8988T (cell line): Measurements from ENCODE around the gene REC114.
"Not testable (repeated sequence)": the region's sequence is repeated elsewhere in the genome, so short reads cannot be mapped to it uniquely, and the experiment has no call there.

Source experiments
- DNase-seq: peaks from one replicate; pipeline ENCODE4 v3.0.0; 2011

REC114 gene

GRCh38 chr15:73442968-73443367 is at the start of gene REC114:
TSS of gene REC114 (plus strand) at chr15:73443164. CDS start at chr15:73443186, 22 bp downstream.
- no peak for DNase-seq

DNA sequence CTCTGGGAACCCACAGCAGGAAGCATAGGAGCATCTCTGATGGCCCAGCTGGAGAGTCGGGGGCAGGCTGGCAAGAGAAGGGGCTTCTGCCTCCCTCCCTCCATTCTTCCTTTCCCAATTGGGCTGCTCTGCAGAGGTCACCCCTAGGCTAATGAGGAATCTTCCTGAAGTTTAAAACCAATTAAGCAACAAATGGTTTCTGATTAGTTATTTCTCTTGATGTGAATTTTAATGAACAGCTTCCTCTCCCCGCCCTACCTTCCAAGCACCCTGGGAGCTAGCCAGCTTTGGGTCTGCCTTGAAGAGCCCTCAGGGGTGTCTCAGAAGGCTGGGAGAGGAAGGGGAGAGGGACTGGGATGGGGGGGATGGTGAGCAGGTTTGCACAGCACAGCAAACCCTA is 49.6 kb upstream of the REC114 start:
- no peak for DNase-seq

DNA sequence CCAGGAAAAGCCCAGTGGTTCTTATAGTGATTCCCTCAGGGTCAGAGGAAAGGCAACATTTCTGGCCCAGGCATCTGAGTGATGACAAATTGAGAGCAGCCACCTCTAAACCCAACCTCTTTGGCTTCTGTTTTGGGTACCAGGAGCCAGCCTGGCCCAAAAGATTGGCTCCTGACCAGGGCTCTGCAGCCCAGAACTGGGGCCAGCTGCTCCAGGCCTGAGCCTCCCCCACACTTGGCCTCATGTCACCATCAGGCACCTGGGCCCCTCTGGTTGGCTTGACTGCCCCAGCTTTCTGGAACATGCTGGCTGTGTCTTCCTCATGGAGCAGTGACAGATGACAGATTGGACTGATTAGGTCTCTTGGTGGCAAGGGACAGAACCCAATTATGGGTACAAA is 48.2 kb upstream of the REC114 start:
- no peak for DNase-seq

- DNase-seq: no peak
Measured at GRCh38 chr15:73395671-73396070, 47.3 kb upstream of the REC114 start.

GRCh38 chr15:73397461-73397860 is 45.5 kb upstream of the REC114 start:
- DNase-seq: no peak

DNA sequence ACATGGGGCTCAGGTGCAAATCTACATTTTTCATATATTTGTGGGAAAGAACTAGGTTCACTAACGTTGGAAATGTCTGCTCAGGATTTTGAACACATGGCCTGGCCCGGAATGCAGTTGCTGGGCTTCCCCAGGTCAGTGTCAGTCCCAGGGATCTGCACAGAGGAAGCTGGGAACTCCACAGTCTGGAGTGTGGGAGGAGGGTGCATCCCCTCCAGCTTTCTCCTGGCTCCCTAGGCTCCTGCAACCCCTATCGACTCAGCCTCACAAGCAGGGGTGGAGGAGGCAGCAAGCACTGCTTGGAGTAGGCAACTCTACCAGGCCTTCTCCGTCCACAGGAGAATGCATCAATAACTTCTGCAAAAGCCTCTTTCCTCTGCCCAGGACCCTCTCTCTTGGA is 44.1 kb upstream of the REC114 start:
- DNase-seq: no peak

DNA sequence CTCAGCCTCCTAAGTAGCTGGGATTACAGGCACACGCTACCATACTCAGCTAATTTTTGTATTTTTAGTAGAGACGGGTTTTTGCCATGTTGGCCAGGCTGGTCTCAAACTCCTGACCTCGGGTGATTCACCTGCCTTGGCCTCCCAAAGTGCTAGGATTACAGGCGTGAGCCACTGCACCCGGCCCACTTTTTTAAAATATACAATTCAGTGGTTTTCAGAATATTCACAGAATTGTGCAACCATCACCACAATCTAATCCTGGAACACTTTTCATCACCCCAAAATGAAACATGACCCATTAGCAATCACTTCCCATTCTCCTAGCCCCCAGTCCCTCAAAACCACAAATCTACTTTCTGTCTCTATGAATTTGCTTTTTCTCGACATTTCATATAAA is 42.7 kb upstream of the REC114 start:
- not testable (repeated sequence) for DNase-seq

GRCh38 chr15:73403171-73403570 is 39.8 kb upstream of the REC114 start:
- no peak for DNase-seq

GRCh38 chr15:73414876-73415275 is 28.1 kb upstream of the REC114 start:
- no peak for DNase-seq

- no peak for DNase-seq
Measured at GRCh38 chr15:73424506-73424905, 18.5 kb upstream of the REC114 start.

DNA sequence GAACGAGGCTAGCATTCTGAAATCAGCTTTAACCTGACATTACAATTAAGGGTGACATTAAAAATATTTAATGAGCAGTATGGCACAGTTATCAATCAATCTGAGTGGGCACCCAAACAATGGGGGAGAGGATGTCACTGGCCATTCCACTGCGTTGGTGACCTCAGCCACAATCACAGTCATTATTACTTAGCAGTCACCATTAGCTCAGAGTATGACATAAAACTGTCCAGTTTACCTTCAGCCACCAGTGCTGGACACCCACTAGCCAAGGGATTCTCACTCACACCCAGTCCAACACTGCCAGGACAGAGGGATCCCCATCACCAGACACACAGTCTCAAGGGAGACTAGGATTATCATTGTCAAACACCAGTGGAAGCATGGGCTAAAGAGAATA is 17.5 kb upstream of the REC114 start:
- DNase-seq: no peak

DNA sequence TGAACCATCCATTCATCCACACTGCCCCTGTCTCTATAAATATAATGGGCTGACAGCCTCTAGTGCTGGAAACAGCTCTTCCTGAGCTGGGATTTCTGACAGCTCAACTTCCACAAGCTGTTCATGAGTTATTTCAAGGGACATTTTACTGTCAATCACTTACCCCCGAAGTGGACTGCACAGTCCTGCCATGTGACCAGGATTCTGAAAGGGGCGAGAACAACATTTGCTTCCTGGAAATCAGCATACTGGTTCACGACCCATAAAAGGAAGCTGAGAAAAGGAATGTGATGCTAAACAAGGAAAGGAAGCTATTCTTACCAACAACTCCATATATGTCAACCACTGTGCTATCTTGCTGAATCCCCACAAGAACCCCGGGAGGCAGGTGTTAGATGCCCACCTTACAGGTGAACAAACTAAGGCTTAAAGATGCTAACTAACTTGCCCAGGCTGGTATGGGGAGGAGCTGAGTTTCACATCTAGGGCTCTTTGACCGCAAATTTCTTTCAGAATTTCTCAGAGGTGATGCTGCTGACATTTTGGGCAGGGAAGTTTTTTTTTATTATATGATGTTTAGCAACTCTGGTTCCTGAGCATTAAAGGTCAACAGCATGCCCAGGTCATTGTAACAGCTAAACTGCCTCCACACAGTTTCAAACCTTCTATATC is 16.5 kb upstream of the REC114 start:
- no peak for DNase-seq

DNA sequence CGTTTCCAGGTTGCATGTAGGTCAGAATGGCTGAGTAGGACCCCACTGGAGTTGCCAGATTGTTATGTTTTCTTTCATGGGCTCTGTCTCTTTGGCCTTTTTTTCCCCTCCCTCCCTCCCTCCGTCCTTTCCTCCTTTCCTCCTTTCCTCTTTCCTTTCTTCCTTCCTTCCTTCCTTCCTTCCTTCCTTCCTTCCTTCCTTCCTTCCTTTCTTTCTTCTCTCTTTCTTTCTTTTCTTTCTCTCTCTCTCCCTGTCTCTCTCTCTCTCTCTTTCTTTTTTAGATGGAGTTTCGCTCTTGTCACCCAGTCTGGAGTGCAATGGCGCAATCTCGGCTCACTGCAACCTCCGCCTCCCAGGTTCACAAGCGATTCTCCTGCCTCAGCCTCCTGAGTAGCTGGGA is 11.6 kb upstream of the REC114 start:
- not testable (repeated sequence) for DNase-seq

DNA sequence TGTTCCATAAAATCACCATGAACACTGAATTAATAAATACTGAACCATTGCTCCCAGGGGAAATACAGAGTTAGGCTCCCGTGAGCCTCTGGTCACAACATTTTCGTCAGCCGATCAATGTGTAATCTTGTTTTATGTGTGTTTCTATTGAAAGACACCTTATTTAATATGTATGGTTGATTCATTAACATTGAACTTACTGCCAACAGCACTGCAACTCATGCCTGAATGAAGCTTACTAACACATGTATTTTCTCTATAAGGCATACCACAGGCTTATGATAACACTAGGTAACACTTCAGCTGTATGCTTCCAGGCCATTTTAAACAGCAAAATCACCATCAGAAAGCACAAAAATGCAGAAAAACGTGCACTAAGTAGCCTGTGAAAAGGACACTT is 9.1 kb upstream of the REC114 start:
- no peak for DNase-seq

- no peak for DNase-seq
Measured at GRCh38 chr15:73436613-73437012, 6.4 kb upstream of the REC114 start.

- DNase-seq: no peak
Measured at GRCh38 chr15:73437543-73438109, 5.3 kb upstream of the REC114 start.

- DNase-seq: no peak
Measured at GRCh38 chr15:73438651-73439050, 4.3 kb upstream of the REC114 start.

GRCh38 chr15:73440571-73440970 is 2.4 kb upstream of the REC114 start:
- DNase-seq: no peak

GRCh38 chr15:73442421-73442820 is 543 bp upstream of the REC114 start:
- no peak for DNase-seq

DNA sequence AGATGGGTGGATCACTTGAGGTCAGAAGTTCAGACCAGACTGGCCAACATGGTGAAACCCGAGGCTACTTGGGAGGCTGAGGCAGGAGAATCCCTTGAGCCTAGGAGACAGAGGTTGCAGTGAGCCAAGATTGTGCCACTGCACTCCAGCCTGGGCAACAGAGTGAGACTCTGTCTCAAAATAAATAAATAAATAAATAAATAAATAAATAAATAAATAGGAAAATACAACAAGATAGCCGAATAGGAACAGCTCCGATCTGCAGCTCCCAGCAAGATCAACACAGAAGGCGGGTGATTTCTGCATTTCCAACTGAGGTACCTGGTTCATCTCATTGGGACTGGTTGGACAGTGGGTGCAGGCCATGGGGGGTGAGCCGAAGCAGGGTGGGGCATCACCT is 4.5 kb downstream of the REC114 start:
- not testable (repeated sequence) for DNase-seq

DNA sequence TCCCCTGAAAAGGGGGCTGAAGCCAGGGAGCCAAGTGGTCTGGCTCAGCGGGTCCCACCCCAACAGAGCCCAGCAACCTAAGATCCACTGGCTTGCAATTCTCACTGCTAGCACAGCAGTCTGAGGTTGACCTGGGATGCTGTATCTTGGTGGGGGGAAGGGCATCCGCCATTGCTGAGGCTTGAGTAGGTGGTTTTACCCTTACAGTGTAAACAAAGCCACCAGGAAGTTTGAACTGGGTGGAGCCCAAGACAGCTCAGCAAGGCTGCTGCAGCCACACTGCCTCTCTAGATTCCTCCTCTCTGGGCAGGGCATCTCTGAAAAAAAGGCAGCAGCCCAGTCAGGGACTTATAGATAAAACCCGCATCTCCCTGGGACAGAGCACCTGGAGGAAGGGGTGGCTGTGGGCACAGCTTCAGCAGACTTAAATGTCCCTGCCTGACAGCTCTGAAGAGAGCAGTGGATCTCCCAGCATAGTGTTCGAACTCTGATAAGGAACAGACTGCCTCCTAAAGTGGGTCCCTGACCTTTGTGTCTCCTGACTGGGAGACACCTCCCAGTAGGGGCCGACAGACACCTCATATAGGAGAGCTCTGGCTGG is 5.3 kb downstream of the REC114 start:
- not testable (repeated sequence) for DNase-seq

GRCh38 chr15:73449980-73450379 is 7.0 kb downstream of the REC114 start:
- DNase-seq: not testable (repeated sequence)

- DNase-seq: no peak
Measured at GRCh38 chr15:73454096-73454495, 11.1 kb downstream of the REC114 start.

- no peak for DNase-seq
Measured at GRCh38 chr15:73455876-73456275, 12.9 kb downstream of the REC114 start.

- DNase-seq: no peak
Measured at GRCh38 chr15:73457334-73457733, 14.4 kb downstream of the REC114 start.
